Tibial artery (tissue), 4 donors: ENCODE measurements around the gene BLCAP.
"Not testable (repeated sequence)": the region's sequence is repeated elsewhere in the genome, so short reads cannot be mapped to it uniquely, and the experiment has no call there.

Source experiments
- DNase-seq, 2 donors: peaks; one replicate each; pipeline ENCODE4 v3.0.0-alpha.2; 2019
- H3K27ac ChIP-seq, 2 donors: fragments of 200-600 bp; sonication (generic) in 1 of 2; 1 replicate in 1 of 2; 2 replicates in 1 of 2; pipeline ENCODE4 v1.5.1; 2018 to 2019; ENCODE audit warnings: mild to moderate bottlenecking in 1 of 2
- H3K27me3 ChIP-seq, 2 donors: fragments of 200-600 bp; sonication (generic) in 1 of 2; one replicate each; pipeline versions ENCODE4 v1.5.1 to v1.6.0; 2016 to 2019
- H3K36me3 ChIP-seq, 3 donors: fragments of 200-600 bp; sonication (generic) in 2 of 3; one replicate each; pipeline ENCODE4 v1.5.1; 2016 to 2019; ENCODE audit warnings: mild to moderate bottlenecking in 2 of 3
- H3K4me1 ChIP-seq, 4 donors: fragments of 200-600 bp; sonication (generic) in 2 of 4; 1 replicate in 3 of 4; 2 replicates in 1 of 4; pipeline ENCODE4 v1.5.1; 2016 to 2019
- H3K4me3 ChIP-seq, 2 donors: fragments of 200-600 bp; sonication (generic) in 1 of 2; 1 replicate in 1 of 2; 2 replicates in 1 of 2; pipeline ENCODE4 v1.5.1; 2018 to 2019; ENCODE audit warnings: mild to moderate bottlenecking in 2 of 2
- H3K9me3 ChIP-seq, 3 donors: fragments of 200-600 bp; sonication (generic) in 1 of 3; one replicate each; pipeline ENCODE4 v1.5.1; 2016 to 2019
- CTCF ChIP-seq, 2 experiments: fragments of 200-600 bp in 1 of 2; fragments of 450-650 bp in 1 of 2; IDR thresholded peaks; one replicate each; pipeline ENCODE4 v1.5.1; 2017 to 2019; ENCODE audit warnings: antibody characterized with exemption in 2 of 2, mild to moderate bottlenecking in 1 of 2, moderate library complexity in 1 of 2
- intact Hi-C: fragments of 100-400 bp; cut with DNase I; formaldehyde crosslinking; loops from one replicate; pipeline ENCODE4 v1.15.0; 2023; ENCODE audit warnings: low total_unique reads

The BLCAP gene

GRCh38 chr20:37560629-37561028 is 33.0 kb upstream of the BLCAP start:
- DNase-seq = no peak
- H3K9me3 ChIP-seq = no peaks in the 10 kb centered on the region
- H3K4me1 ChIP-seq = peaks cover 0 to 7% (median 3%) of the 10 kb centered on the region in 4 donors
- no peak for TF ChIP-seq CTCF (IDR thresholded peaks at IDR 0.05)
- intact Hi-C loops = no loop called here
- peaks cover 0 to 50% of the 10 kb centered on the region in 2 donors for H3K27me3 ChIP-seq
- H3K27ac ChIP-seq = no peak overlapping the region
- H3K36me3 ChIP-seq = no peaks in the 10 kb centered on the region
- no peak overlapping the region for H3K4me3 ChIP-seq

DNA sequence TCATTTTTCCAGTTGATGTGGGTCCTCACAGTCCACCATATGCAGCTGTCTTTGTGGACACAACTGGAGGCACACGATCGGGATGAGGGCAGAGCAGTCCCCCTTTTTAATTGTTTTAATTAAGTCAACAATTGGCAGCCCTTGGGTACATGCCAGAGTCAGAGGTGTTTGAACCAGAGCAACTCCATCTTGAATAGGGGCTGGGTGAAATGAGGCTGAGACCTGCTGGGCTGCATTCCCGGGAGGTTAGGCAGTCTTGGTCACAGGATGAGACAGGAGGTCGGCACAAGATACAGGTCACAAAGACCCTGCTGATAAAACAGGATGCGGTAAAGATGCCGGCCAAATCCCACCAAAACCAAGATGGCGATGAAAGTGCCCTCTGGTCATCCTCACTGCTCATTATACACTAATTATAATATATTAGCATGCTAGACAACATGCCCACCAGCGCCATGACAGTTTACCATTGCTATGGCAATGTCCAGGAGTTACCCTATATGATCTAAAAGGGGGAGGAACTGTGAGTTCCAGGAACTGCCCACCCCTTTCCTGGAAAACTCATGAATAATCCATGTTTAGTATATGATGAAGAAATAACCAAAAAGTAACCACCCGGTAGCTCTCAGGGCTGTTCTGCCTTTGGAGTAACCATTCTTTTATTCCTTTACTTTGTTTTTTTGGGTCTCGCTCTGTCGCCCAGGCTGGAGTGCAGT is 31.8 kb upstream of the BLCAP start:
- Histone ChIP-seq H3K27me3 (peaks cover 0 to 38% of the 10 kb centered on the region in 2 donors), H3K4me1 (peaks cover 0 to 5% (median 2%) of the 10 kb centered on the region in 4 donors), H3K27ac (no peak overlapping the region), H3K36me3 (no peaks in the 10 kb centered on the region), H3K4me3 (no peak overlapping the region), H3K9me3 (no peaks in the 10 kb centered on the region)
- intact Hi-C loops = no loop called here
- TF ChIP-seq CTCF (IDR thresholded peaks at IDR 0.05) = no peak
- DNase-seq = no peak

DNA sequence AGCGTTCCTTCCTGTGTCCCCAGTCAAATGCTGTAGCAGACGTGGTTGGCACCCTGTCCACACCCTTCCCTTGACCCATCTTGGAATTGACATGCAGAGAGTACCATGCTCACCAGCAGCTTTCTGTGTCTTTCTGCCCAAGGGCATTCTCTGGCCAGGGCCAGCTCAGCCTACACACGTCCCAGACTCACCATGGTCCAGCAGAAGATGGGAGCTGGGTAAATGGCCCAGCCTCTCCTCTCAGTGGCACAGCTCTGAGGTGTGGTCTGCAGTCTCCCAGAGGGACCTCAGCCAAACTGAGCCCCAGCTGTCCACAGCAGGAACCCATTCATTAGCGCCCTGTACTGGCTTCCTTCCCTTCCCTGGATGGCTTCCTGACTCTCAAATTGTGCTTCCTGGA is 31.1 kb upstream of the BLCAP start:
- intact Hi-C loops = no loop called here

DNA sequence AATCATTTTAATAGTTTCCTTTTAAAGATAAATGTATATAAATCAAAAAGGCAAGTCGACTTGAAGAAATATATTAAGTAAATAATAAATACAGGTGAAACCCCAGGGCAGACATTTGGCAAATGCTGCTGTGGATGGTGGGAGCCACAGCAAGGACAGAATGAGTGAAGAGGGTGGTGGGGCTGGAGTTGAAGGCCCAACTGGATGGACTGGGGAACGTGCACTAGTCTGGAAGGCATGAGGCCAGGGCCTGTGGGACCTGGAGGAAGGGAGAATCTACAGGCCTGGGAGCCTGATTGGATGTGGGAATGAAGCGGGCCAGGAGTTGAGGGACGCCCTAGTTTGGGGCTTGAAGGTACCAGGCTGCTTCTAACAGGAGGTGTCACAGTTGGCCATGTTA is 30.6 kb upstream of the BLCAP start:
- no peaks in the 10 kb centered on the region for H3K36me3 ChIP-seq
- intact Hi-C loops = no loop called here
- no peak overlapping the region for H3K4me3 ChIP-seq
- no peak for DNase-seq
- no peak for TF ChIP-seq CTCF (IDR thresholded peaks at IDR 0.05)
- H3K4me1 ChIP-seq = no peaks in the 10 kb centered on the region
- H3K27me3 ChIP-seq = peaks cover 0 to 27% of the 10 kb centered on the region in 2 donors
- H3K27ac ChIP-seq = no peak overlapping the region
- no peaks in the 10 kb centered on the region for H3K9me3 ChIP-seq

More for the DNA sequence above, 31.1 kb upstream of the BLCAP start:
- H3K4me1 ChIP-seq = no peaks in the 10 kb centered on the region
- no peak overlapping the region for H3K4me3 ChIP-seq
- H3K27me3 ChIP-seq = peaks cover 0 to 31% of the 10 kb centered on the region in 2 donors
- H3K36me3 ChIP-seq = no peaks in the 10 kb centered on the region
- no peak for DNase-seq
- TF ChIP-seq CTCF (IDR thresholded peaks at IDR 0.05) = no peak
- H3K9me3 ChIP-seq = no peaks in the 10 kb centered on the region
- no peak overlapping the region for H3K27ac ChIP-seq

GRCh38 chr20:37556538-37556937 is 28.9 kb upstream of the BLCAP start:
- H3K36me3 ChIP-seq = no peaks in the 10 kb centered on the region
- H3K9me3 ChIP-seq = no peaks in the 10 kb centered on the region
- intact Hi-C loops = no loop called here
- H3K27ac ChIP-seq = no peak overlapping the region
- peaks cover 0 to 13% of the 10 kb centered on the region in 2 donors for H3K27me3 ChIP-seq
- TF ChIP-seq CTCF (IDR thresholded peaks at IDR 0.05) = no peak
- no peak for DNase-seq
- H3K4me1 ChIP-seq = no peaks in the 10 kb centered on the region
- no peak overlapping the region for H3K4me3 ChIP-seq

DNA sequence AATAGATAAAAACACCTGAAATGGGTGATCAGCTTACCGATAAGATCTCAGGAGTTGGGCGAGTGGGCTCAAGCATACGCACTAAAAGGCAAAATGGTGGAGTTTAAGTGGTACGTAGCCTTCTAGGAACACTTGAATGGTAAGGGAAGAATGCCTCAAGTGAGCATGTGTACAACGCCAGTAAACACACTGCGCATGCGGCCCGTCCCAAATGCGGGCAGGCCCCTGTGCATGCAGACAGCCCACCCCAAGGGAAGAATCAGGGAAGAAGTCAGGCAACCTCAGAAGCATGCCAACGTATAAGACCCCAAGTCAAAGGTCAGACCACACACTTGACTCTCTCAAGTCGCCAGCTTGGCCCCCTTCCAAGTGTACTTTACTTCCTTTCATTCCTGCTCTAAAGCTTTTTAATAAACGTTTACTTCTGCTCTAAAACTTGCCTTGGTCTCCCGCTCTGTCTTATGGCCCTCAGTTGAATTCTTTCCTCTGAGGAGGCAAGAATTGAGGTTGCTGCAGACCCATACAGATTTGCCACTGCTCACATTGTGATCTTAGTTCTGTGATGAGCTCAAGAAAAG is 27.1 kb upstream of the BLCAP start:
- H3K36me3 ChIP-seq, intact Hi-C loops, H3K4me1 ChIP-seq, H3K9me3 ChIP-seq, H3K27ac ChIP-seq, H3K4me3 ChIP-seq, DNase-seq: not testable (repeated sequence)
- H3K27me3 ChIP-seq = peaks cover 0 to 13% of the 10 kb centered on the region in 2 donors
